ENCODE measurements around the gene GNLY.
"Not testable (repeated sequence)": the region's sequence is repeated elsewhere in the genome, so short reads cannot be mapped to it uniquely, and the experiment has no call there.

Gene GNLY

GRCh38 chr2:85706599-85707296, 12.6 kb downstream of the GNLY start:
- Histone ChIP-seq H3K9me3 (no peaks in the 10 kb centered on the region), H3K9ac (no peak overlapping the region), H3K4me3 (no peak overlapping the region), H3K4me1 (peaks cover 61% of the 10 kb centered on the region), H4K20me1 (no peaks in the 10 kb centered on the region), H3K36me3 (no peaks in the 10 kb centered on the region), H3K27ac (peak overlapping the region; percentile 73; the same call in 1 of the 2 replicates), H3K27me3 (no peaks in the 10 kb centered on the region), H3K4me2 (peak overlapping the region; percentile 96)
- TF ChIP-seq Cebpa-rat (IDR thresholded peaks at IDR 0.05), result no peak

- Histone ChIP-seq H3K9ac (no peak overlapping the region), H3K9me3 (no peaks in the 10 kb centered on the region), H3K4me3 (no peak overlapping the region), H3K27me3 (no peaks in the 10 kb centered on the region), H4K20me1 (no peaks in the 10 kb centered on the region), H3K27ac (no peak overlapping the region), H3K36me3 (no peaks in the 10 kb centered on the region), H3K4me1 (peaks cover 67% of the 10 kb centered on the region), H3K4me2 (peak overlapping the region; percentile 96)
- TF ChIP-seq Cebpa-rat (IDR thresholded peaks at IDR 0.05), result no peak
These were observed 13.1 kb downstream of the GNLY start for GRCh38 chr2:85707304-85707703.

- Histone ChIP-seq H3K4me2 (no peak overlapping the region), H3K27ac (no peak overlapping the region), H3K27me3 (no peaks in the 10 kb centered on the region), H4K20me1 (no peaks in the 10 kb centered on the region), H3K4me3 (no peak overlapping the region), H3K9me3 (no peaks in the 10 kb centered on the region), H3K9ac (no peak overlapping the region), H3K4me1 (peaks cover 76% of the 10 kb centered on the region), H3K36me3 (no peaks in the 10 kb centered on the region)
- no peak for TF ChIP-seq Cebpa-rat (IDR thresholded peaks at IDR 0.05)
These were observed 14.5 kb downstream of the GNLY start for GRCh38 chr2:85708641-85709040.

GRCh38 chr2:85709401-85709811, 15.2 kb downstream of the GNLY start:
- no peak overlapping the region for H3K4me2 ChIP-seq
- no peaks in the 10 kb centered on the region for H3K36me3 ChIP-seq
- H3K4me3 ChIP-seq, result no peak overlapping the region
- H3K9me3 ChIP-seq, result no peaks in the 10 kb centered on the region
- H4K20me1 ChIP-seq, result no peaks in the 10 kb centered on the region
- no peak overlapping the region for H3K9ac ChIP-seq
- no peaks in the 10 kb centered on the region for H3K27me3 ChIP-seq
- TF ChIP-seq Cebpa-rat (IDR thresholded peaks at IDR 0.05), result no peak
- H3K4me1 ChIP-seq, result peaks cover 68% of the 10 kb centered on the region
- no peak overlapping the region for H3K27ac ChIP-seq

GRCh38 chr2:85710687-85711577, 16.8 kb downstream of the GNLY start:
- Histone ChIP-seq H3K27me3 (no peaks in the 10 kb centered on the region), H3K4me1 (peaks cover 53% of the 10 kb centered on the region), H3K4me2 (peak overlapping the region; percentile 90), H3K4me3 (no peak overlapping the region), H3K36me3 (no peaks in the 10 kb centered on the region), H3K9ac (peak overlapping the region; percentile 8; the same call in 1 of the 2 replicates), H3K27ac (peak overlapping the region; percentile 18), H3K9me3 (no peaks in the 10 kb centered on the region), H4K20me1 (no peaks in the 10 kb centered on the region)
- no peak for TF ChIP-seq Cebpa-rat (IDR thresholded peaks at IDR 0.05)

GRCh38 chr2:85711578-85712060, 17.5 kb downstream of the GNLY start:
- peak overlapping the region; percentile 90 for H3K4me2 ChIP-seq
- H3K27me3 ChIP-seq, result no peaks in the 10 kb centered on the region
- H3K27ac ChIP-seq, result peak overlapping the region; percentile 18
- no peaks in the 10 kb centered on the region for H4K20me1 ChIP-seq
- no peak overlapping the region for H3K4me3 ChIP-seq
- H3K4me1 ChIP-seq, result peaks cover 46% of the 10 kb centered on the region
- peak overlapping the region; percentile 8; the same call in 1 of the 2 replicates for H3K9ac ChIP-seq
- no peaks in the 10 kb centered on the region for H3K36me3 ChIP-seq
- no peaks in the 10 kb centered on the region for H3K9me3 ChIP-seq
- no peak for TF ChIP-seq Cebpa-rat (IDR thresholded peaks at IDR 0.05)

GRCh38 chr2:85712336-85712735, 18.2 kb downstream of the GNLY start:
- peaks cover 40% of the 10 kb centered on the region for H3K4me1 ChIP-seq
- no peak for TF ChIP-seq Cebpa-rat (IDR thresholded peaks at IDR 0.05)
- no peaks in the 10 kb centered on the region for H3K27me3 ChIP-seq
- H3K36me3 ChIP-seq, result no peaks in the 10 kb centered on the region
- H3K27ac ChIP-seq, result peak overlapping the region; percentile 46; the same call in 1 of the 2 replicates
- peak overlapping the region; percentile 90 for H3K4me2 ChIP-seq
- H3K4me3 ChIP-seq, result no peak overlapping the region
- no peak overlapping the region for H3K9ac ChIP-seq
- H4K20me1 ChIP-seq, result no peaks in the 10 kb centered on the region
- no peaks in the 10 kb centered on the region for H3K9me3 ChIP-seq

GRCh38 chr2:85712849-85713612, 18.9 kb downstream of the GNLY start:
- no peak for TF ChIP-seq Cebpa-rat (IDR thresholded peaks at IDR 0.05)
- no peaks in the 10 kb centered on the region for H3K27me3 ChIP-seq
- H3K4me1 ChIP-seq, result peaks cover 40% of the 10 kb centered on the region
- peak overlapping the region; percentile 90 for H3K4me2 ChIP-seq
- no peak overlapping the region for H3K9ac ChIP-seq
- no peaks in the 10 kb centered on the region for H3K36me3 ChIP-seq
- H3K27ac ChIP-seq, result peak overlapping the region; percentile 46; the same call in 1 of the 2 replicates
- H3K9me3 ChIP-seq, result no peaks in the 10 kb centered on the region
- H4K20me1 ChIP-seq, result no peaks in the 10 kb centered on the region
- no peak overlapping the region for H3K4me3 ChIP-seq

GRCh38 chr2:85713836-85714235, 19.7 kb downstream of the GNLY start:
- no peaks in the 10 kb centered on the region for H4K20me1 ChIP-seq
- H3K36me3 ChIP-seq, result no peaks in the 10 kb centered on the region
- no peak overlapping the region for H3K27ac ChIP-seq
- no peak overlapping the region for H3K4me2 ChIP-seq
- no peak overlapping the region for H3K4me3 ChIP-seq
- no peak overlapping the region for H3K9ac ChIP-seq
- TF ChIP-seq Cebpa-rat (IDR thresholded peaks at IDR 0.05), result no peak
- peaks cover 40% of the 10 kb centered on the region for H3K4me1 ChIP-seq
- no peaks in the 10 kb centered on the region for H3K9me3 ChIP-seq
- H3K27me3 ChIP-seq, result no peaks in the 10 kb centered on the region

- not testable (repeated sequence) for H3K9ac ChIP-seq, H3K4me2 ChIP-seq, H4K20me1 ChIP-seq, H3K27me3 ChIP-seq, H3K27ac ChIP-seq, H3K4me3 ChIP-seq, H3K36me3 ChIP-seq, H3K9me3 ChIP-seq
- H3K4me1 ChIP-seq, result peaks cover 39% of the 10 kb centered on the region
These were observed 20.3 kb downstream of the GNLY start for GRCh38 chr2:85714421-85714820.
